Activated T-cell treated with anti-CD3 and anti-CD28 coated beads, Interleukin-2, amount 50 U/mL, for 4 hours (primary cell): ENCODE data around the gene UACA. TPM values are rescaled to one million over a fixed set of nuclear protein-coding genes. Genes with fewer than 3 reads are reported as not detected.

ENCODE experiments used
- ATAC-seq, 2 donors: fragments of 200-7000 bp; cut with Tn5 transposase; one replicate each; pipeline ENCODE4 v1.10.0; 2021
- DNase-seq: peaks from one replicate; pipeline ENCODE4 v3.0.0-alpha.2; 2020
- H3K27me3 Mint-ChIP-seq: one replicate; pipeline ENCODE4 v1.8.0; 2021; ENCODE audit warnings: low read depth, mixed read lengths
- H3K36me3 Mint-ChIP-seq: one replicate; pipeline ENCODE4 v1.8.0; 2022; ENCODE audit warnings: mixed read lengths; ENCODE audit not compliant: insufficient read depth
- H3K4me1 Mint-ChIP-seq: one replicate; pipeline ENCODE4 v1.8.0; 2021; ENCODE audit warnings: low read depth, mixed read lengths
- H3K4me3 Mint-ChIP-seq: one replicate; pipeline ENCODE4 v1.8.0; 2021; ENCODE audit warnings: mild to moderate bottlenecking, moderate library complexity, mixed read lengths
- H3K9me3 Mint-ChIP-seq: one replicate; pipeline ENCODE4 v1.8.0; 2021; ENCODE audit warnings: mixed read lengths
- total RNA-seq, 3 donors: library from RNA; stranded (reverse); gene quantifications; one replicate each; pipeline ENCODE4 v1.2.1, GENCODE V29; 2021

The UACA gene
- total RNA-seq, 3 donors from 2014 or later, result 0.33 to 1.1 (median 0.61) TPM

DNA sequence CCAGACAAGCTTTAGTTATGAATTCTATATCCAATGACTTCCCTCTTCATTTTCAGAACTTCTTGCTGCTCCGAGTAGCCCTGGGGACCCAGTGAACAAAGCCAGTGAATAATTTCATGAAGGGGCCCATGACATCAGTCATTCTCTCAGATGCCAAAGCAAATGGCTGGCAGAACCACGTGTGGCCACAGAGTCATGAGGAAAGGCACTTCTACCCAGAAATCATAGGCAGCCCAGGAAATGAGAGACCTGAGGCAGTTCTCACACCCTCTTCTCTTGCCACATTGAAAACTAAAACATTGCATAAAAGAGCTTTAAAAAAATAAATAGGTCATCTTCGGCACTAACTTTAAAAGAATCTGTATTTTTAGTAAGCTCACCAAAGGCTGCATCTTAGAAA lies 4.3 kb upstream of the UACA start:
- DNase-seq (no peak), ATAC-seq (no peak)
- no peaks in the 10 kb centered on the region for H3K9me3 Mint-ChIP-seq
- H3K27me3 Mint-ChIP-seq, result peaks cover 27% of the 10 kb centered on the region
- no peaks in the 10 kb centered on the region for H3K36me3 Mint-ChIP-seq
- H3K4me1 Mint-ChIP-seq, result peaks cover 14% of the 10 kb centered on the region
- no peak overlapping the region for H3K4me3 Mint-ChIP-seq

DNA sequence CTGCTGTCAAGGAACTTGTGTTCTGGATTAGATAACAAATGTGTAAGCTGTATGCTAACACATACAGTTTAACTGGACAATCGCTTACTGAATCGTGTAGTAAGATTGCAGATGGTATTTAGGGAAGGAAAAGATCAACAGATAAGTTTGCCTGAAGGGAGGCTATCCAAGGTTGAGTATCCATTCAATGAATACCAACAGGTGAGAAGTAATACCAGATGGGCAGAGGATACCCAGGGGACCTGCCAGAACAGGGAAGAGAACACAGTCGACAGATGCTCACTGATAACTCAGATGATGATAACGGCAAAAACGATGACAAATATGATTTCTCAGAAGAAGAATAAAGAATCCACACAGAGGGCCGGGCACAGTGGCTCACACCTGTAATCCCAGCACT lies 3.2 kb upstream of the UACA start:
- H3K27me3 Mint-ChIP-seq, result peaks cover 36% of the 10 kb centered on the region
- DNase-seq, result no peak
- no peaks in the 10 kb centered on the region for H3K9me3 Mint-ChIP-seq
- no peaks in the 10 kb centered on the region for H3K36me3 Mint-ChIP-seq
- no peak for ATAC-seq
- H3K4me1 Mint-ChIP-seq, result peaks cover 21% of the 10 kb centered on the region
- no peak overlapping the region for H3K4me3 Mint-ChIP-seq

DNA sequence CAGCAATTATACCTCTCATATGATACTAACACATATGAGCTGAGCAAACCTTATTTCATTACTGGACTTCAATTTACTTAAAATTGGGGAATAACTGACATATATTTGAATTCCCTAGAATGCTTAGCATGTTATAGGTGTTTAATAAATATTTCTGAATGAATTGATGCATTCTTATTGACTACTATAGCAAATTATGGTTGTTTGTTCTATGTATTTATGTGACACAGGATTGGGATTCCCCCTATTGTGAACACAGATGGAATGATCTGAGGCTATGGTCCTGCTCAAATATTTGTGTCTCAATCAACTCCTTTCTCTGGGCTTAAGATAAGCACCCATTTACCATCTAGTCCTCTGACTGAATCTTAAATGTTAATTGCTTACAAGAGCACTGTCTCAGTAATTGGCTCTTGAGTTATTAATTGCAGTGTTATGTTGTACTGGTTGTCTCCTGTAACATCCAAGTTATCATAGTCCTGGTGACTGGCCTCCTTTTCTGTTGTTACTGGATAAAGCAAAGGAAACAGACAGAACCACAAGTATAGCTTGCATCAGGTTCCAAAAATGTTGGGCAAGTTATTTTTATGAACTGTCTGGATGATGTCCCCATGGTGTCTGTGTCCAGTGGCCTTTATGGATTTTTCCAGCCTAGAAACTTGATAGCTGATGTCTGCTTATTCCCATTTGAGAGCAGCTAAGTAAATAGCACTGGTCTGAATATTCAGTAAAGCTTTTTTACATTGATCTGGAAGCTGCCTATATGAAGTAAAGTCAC lies 2.3 kb upstream of the UACA start:
- no peaks in the 10 kb centered on the region for H3K9me3 Mint-ChIP-seq
- H3K4me3 Mint-ChIP-seq, result no peak overlapping the region
- H3K27me3 Mint-ChIP-seq, result peaks cover 41% of the 10 kb centered on the region
- no peak for DNase-seq
- H3K36me3 Mint-ChIP-seq, result no peaks in the 10 kb centered on the region
- peaks cover 19% of the 10 kb centered on the region for H3K4me1 Mint-ChIP-seq
- ATAC-seq, result no peak

DNA sequence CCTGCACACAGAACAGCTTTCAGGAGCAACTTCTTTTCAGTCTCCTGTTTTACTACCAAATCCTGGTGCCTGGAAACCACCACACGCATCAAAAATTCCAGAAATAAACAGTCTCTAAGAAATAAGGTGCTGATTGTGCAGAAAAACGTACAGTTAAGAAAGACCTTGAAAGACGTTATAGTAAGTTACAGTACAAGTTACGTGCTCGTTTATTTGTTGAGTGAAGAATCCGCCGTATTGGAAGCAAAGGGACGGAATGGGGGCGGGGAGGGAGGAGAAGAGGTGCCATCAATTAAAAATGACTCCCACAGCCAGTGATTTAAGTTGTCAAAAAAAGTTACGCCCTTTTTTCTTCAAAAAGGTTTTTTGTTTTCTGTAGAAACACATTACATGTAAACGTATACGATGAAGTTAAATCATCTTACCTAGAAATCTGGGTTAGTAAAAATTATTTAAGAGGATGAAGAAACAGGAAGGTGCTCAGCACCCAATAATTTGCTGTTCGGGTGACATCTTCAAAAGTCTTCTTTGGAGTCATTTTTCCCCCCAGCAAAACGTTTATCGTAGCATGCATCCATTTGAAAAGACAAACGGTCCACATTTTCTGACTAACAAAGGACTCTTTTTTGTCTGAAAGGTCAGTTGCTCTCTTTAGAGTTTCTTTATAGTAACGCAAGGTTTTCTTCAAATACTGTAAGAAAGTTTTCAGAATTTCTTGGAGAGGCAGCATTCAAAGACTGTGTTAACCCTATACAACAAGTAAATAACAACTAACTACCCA lies 782 bp upstream of the UACA start:
- H3K27me3 Mint-ChIP-seq, result peaks cover 51% of the 10 kb centered on the region

DNA sequence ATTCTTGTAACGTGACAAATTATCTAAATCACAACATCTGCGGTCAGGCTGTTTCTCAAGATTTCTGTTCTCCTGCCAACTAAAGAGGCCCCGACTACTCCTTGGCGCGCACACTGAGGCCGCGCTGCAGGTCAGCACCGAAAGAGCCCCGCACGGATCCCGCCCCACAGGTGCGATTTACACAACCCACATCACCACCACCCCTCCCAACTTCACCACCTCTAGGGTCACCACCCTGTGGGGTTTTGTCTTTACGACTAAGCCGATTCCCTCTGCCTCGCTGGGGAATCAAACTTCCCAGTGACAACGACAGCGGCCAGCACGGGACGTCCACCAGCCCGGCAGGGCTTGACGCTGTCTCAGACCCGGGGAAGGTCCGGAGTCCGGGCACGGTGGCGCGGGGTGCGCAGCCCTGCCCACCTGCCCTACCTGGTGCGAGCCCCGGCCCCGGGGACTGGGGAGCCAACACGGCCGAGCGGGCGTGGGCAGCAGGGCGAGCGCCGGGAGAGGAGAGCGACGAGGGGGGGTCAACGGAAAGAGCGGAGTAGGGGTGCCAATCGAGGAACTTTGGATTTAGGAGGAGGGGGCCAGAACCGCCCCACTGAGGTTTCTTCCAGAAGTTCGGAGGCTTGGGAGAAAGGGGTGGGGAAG lies 764 bp downstream of the UACA start:
- Mint-ChIP-seq H3K4me1 (peaks cover 13% of the 10 kb centered on the region), H3K27me3 (peaks cover 65% of the 10 kb centered on the region), H3K36me3 (no peaks in the 10 kb centered on the region), H3K9me3 (no peaks in the 10 kb centered on the region), H3K4me3 (peak overlapping the region; percentile 83)
- peak; percentile 20 to 27 for ATAC-seq
- no peak for DNase-seq

More for the DNA sequence above, 782 bp upstream of the UACA start:
- H3K4me3 Mint-ChIP-seq, result peak overlapping the region; percentile 83
- ATAC-seq, result no peak
- H3K4me1 Mint-ChIP-seq, result peaks cover 19% of the 10 kb centered on the region
- no peaks in the 10 kb centered on the region for H3K36me3 Mint-ChIP-seq
- H3K9me3 Mint-ChIP-seq, result no peaks in the 10 kb centered on the region
- DNase-seq, result no peak

DNA sequence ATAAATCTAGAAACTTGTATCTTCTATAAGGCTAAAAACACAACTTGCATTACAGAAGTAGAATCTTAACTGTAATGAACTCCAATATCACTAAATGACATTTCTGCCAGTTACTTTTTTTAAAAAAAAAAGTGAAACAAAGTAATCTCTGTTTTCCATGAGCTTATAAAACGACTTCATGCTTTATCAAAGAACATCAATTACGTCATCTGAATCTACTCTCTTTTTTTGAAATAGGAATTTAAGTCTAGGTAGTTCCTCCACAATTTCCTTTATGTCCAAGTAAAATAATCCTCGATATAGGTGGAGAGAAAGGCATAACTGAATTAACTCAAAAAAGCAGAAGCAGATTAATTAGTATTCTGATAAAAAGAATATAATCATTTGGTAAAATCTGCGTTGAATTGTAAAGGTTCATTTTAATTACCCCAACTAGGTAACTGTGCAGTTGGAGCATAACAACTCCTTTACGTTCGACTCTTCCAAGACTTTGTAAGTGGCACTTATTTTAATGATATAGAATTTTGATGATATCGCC lies 1.4 kb downstream of the UACA start:
- Mint-ChIP-seq H3K4me1 (peaks cover 11% of the 10 kb centered on the region), H3K4me3 (peak overlapping the region; percentile 83), H3K36me3 (no peaks in the 10 kb centered on the region), H3K27me3 (peaks cover 71% of the 10 kb centered on the region), H3K9me3 (no peaks in the 10 kb centered on the region)
- ATAC-seq, result no peak
- no peak for DNase-seq

DNA sequence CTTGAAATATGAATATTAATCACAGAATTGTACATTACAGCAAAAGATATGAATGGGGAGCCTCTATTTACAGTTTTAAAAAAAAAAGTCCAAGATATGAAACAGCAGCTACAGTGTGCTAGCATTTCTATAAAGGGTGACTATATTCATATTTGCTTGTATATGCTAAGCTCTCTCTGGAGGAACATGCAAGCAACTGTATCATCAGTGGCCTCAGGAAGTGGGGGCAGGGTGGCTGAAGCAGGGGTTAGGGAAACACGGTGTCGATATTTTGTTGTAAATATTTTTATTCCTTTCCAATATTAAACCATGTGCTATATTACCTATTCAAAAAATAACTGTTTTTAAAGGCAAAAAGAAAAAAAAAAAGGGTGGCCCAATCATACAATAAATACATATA lies 2.3 kb downstream of the UACA start:
- Mint-ChIP-seq H3K4me3 (no peak overlapping the region), H3K36me3 (no peaks in the 10 kb centered on the region), H3K4me1 (peaks cover 11% of the 10 kb centered on the region), H3K9me3 (no peaks in the 10 kb centered on the region), H3K27me3 (peaks cover 73% of the 10 kb centered on the region)
- ATAC-seq (no peak), DNase-seq (no peak)

DNA sequence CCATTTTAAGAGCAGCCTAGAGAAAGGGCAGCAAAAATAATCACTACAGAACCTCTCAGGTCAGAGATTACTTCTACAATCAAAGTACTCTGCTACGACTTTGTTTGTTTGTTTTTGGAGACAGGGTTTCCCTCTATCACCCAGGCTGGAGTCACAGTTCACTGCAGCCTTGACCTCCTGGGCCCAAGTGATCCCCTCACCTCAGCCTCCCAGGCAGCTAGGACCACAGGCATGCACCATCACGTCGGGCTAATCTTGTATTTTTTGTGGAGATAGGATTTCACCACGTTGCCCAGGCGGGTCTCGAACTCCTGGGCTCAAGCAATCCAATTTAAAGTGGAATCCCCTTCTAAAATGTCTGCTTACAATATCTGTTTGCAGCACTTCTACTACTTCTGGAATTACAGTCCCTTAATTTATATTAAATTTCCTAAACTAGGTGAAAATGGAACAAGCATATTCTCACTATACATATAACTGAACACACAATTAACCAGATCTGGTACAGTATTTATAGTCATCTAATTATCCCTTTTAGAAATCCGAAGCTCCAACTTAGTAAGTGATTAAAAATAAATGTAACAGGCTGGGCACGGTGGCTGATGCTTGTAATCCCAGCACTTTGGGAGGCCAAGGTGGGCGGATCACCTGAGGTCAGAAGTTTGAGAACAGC lies 4.4 kb downstream of the UACA start:
- no peaks in the 10 kb centered on the region for H3K36me3 Mint-ChIP-seq
- H3K9me3 Mint-ChIP-seq, result no peaks in the 10 kb centered on the region
- no peak for DNase-seq
- no peak overlapping the region for H3K4me3 Mint-ChIP-seq
- H3K27me3 Mint-ChIP-seq, result peaks cover 64% of the 10 kb centered on the region
- H3K4me1 Mint-ChIP-seq, result peaks cover 9% of the 10 kb centered on the region
- no peak for ATAC-seq

DNA sequence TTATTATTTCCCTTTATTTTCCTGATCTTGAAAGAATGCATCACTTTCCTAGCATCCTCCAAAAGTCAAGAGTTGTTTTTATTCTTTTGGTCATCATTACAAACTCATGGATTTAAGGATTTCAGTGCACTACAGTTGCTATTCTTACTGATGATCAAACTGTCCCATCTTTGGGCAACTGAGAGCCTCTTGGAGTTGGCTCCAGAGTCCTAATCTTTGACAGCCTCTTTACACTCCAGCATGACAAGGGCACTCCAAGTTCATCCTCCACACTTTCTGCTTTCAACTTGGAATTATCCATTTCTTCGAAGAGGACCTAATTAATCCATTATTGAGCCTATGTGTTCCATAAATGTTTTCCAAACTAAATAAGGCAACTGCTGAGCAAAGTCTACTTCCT lies 5.7 kb downstream of the UACA start:
- Mint-ChIP-seq H3K27me3 (peaks cover 57% of the 10 kb centered on the region), H3K36me3 (no peaks in the 10 kb centered on the region), H3K4me1 (peaks cover 7% of the 10 kb centered on the region), H3K4me3 (no peak overlapping the region), H3K9me3 (no peaks in the 10 kb centered on the region)
- DNase-seq, result no peak
- ATAC-seq, result no peak

DNA sequence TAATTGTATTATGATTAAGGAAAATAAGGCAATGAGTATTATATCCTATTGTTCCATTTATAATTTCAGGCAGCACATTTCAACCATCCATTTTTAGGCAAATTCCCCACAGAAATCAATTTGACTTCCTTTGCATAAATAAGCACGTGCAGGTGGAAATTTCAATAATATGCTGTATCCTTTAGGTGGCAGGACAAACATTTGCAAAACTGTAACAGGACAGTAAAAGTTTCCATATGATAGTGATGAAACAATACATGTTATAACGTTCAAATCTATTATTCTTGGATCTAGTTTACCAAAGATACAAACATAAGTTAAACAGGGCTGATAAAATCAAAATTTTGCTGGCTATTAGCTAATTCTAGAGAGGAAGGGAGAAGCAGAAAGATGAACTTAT lies 8.5 kb downstream of the UACA start:
- no peaks in the 10 kb centered on the region for H3K36me3 Mint-ChIP-seq

DNA sequence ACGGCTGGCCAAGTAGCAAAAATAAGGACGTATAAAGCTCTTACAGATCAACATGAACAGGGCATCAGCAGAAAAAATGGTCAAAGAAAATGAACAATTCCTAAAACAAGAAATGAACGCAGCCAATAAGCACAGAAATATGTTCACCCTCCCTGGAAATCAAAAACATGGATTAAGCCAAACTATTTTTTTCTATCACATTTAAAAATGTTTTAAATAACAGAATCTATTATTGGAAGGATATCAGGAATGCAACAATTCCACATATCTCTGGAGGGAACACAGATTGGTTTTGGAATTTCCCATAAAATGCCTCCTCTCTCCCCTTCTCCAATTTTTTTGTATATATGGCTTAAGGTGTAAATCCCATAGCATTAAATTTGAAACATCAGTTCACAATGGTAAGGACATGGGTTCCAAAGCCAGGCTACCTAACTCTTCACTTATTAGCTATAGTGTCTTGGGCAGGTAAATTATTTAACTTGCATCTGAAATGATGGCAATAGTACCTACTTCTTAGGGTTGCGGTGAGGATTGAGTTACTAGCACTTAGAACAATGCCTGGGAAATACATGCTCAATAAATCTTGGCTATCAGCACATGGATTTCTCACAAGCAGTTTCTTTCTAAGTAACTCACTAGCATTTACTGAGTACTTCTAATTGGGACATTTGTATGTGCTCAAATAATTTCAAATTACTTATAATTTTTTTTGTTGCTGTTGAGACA lies 10.1 kb downstream of the UACA start:
- DNase-seq, result no peak
- peaks cover 22% of the 10 kb centered on the region for H3K27me3 Mint-ChIP-seq
- no peaks in the 10 kb centered on the region for H3K36me3 Mint-ChIP-seq

More for the DNA sequence above, 8.5 kb downstream of the UACA start:
- Mint-ChIP-seq H3K9me3 (no peaks in the 10 kb centered on the region), H3K4me1 (peaks cover 11% of the 10 kb centered on the region), H3K27me3 (peaks cover 32% of the 10 kb centered on the region), H3K4me3 (no peak overlapping the region)
- DNase-seq, result no peak
- ATAC-seq, result no peak

DNA sequence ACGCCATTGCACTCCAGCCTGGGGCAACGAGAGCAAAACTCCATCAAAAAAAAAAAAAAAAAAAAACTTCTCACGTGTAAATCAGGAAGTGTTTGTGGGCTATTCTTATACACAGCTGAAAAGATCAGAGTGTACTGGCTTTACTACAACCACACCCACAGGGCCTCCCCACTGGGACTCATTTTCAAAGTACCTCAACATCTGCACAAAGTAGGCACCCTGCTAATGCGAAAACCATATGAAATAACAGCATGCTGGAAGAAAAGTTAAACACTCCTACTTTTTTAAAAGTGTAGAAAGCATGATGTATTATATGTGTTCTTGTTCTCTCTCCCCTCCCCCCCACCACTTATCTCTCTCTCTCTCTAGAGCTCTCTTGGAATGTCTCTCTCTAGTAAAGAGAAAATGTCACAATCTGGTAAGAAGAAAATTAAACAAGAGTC lies 11.1 kb downstream of the UACA start:
- no peaks in the 10 kb centered on the region for H3K36me3 Mint-ChIP-seq
- no peak for DNase-seq
- H3K4me3 Mint-ChIP-seq, result no peak overlapping the region
- H3K4me1 Mint-ChIP-seq, result peaks cover 11% of the 10 kb centered on the region
- no peaks in the 10 kb centered on the region for H3K9me3 Mint-ChIP-seq
- no peak for ATAC-seq
- H3K27me3 Mint-ChIP-seq, result peaks cover 11% of the 10 kb centered on the region

More for the DNA sequence above, 10.1 kb downstream of the UACA start:
- peaks cover 11% of the 10 kb centered on the region for H3K4me1 Mint-ChIP-seq
- no peaks in the 10 kb centered on the region for H3K9me3 Mint-ChIP-seq
- no peak for ATAC-seq
- no peak overlapping the region for H3K4me3 Mint-ChIP-seq

DNA sequence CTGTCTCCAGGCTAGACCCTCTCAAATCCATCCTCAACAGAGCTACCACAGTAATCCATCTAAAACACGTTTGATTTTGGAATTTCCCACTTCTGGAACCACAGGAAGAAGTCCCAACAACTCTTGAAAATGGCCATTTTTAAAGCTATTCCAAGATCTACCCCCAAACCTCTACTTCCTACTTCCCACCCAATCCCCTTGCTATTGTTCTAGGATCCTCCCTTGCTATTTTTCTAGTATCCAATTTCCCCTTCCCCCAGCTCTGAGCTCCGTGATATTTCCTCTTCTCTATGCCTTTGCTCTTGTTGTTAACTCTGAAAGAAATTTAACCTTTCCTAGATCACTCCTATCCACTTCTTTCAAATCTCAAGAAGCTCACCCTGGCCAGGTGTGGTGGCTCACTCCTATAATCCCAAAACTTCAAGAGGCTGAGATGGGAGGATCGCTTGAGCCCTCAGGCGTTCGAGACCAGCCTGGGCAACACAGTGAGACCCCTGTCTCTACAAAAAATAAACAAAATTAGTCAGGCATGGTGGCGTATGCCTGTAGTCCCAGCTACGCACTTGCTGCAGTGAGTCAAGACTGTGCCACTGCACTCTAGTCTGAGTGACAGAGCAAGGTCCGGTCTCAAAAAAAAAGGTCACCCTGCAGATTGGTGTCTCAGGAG lies 13.0 kb downstream of the UACA start:
- ATAC-seq (no peak), DNase-seq (no peak)
- H3K4me1 Mint-ChIP-seq, result peaks cover 11% of the 10 kb centered on the region
- peaks cover 7% of the 10 kb centered on the region for H3K27me3 Mint-ChIP-seq
- no peak overlapping the region for H3K4me3 Mint-ChIP-seq
- no peaks in the 10 kb centered on the region for H3K9me3 Mint-ChIP-seq
- H3K36me3 Mint-ChIP-seq, result no peaks in the 10 kb centered on the region
